ENCODE data around the gene REST.

DNA sequence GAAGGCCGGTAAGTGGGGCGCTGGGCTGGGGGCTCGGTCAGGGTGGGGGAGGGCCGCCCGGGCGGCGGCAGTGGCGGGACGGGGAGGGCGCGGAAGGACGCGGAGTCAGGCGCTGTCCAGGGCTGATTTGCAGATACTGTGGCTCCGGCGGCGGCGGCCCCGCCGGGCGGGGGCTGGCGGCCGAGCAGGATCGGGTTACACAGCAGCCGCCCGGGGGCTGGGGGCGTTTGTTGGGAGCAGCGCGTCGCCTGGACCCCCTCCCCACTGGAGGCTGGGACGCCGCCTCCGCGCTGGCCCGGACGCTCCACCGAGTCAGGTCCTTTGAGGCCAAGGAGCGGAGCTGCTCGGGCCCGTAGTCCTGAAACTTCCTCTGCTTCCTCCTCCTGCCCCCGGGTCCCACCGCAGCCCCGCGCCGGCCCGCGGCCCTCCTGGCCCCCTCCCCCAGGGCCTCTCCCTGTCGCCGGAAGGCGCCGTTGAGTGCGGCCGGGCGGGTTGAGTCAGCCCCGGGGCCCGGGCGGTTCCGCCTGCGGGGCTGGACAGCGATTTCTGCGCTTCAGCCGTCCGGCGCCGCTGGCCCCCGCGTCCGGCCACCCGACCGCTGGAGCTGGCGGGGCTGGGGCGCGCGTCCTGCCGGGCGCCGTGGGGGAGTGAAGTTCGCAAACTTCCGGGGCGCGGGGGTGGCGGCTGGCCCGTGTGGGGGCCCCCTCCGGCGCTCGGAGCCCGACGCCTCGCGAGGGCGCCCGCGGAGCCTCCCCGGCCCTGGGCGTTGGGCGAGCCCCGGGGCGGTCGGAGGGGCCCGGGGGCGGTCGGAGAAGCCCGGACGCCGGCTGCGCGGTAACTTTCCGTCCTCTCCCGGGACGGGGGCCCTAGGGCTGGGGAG, 746 bp downstream of the REST start:
- TF ChIP-seq ATF4 (CRISPR knock-in tag; IDR thresholded peaks at IDR 0.05) (no peak), GTF2F1 (IDR thresholded peaks at IDR 0.05; ENCODE audit: low read depth, low read length) (no peak)

Measured in K562 (cell line).